ENCODE results near the gene SIRT2. TPM values are rescaled to one million over a fixed set of nuclear protein-coding genes. Genes with fewer than 3 reads are reported as not detected.

SIRT2 gene
- 100 to 1,000 TPM in 1 of 10 donors, 10 to 100 TPM in 9; 51.7 to 103 (median 72.6) TPM for total RNA-seq
- 10 to 100 TPM; 46.3 to 86.0 TPM for polyA plus RNA-seq
- long read RNA-seq, donor 1, transcript SIRT2-201 (16 exons, 2,070 nt) = minor isoform, 10 of 126 reads
- long read RNA-seq, donor 1, transcript SIRT2-204 (15 exons, 2,062 nt) = major isoform, 62 of 126 reads
- long read RNA-seq, donor 1, partial matches to known transcripts = 5 of 126 reads
- long read RNA-seq, donor 1, other reads (novel, unspliced or antisense) = 48 of 126 reads
- long read RNA-seq, donor 2, transcript SIRT2-201 (16 exons, 2,070 nt) = minor isoform, 25 of 206 reads
- long read RNA-seq, donor 2, transcript SIRT2-204 (15 exons, 2,062 nt) = major isoform, 81 of 206 reads
- long read RNA-seq, donor 2, transcript SIRT2-213 (13 exons, 2,539 nt) = minor isoform, 8 of 206 reads
- long read RNA-seq, donor 2, partial matches to known transcripts = 7 of 206 reads
- long read RNA-seq, donor 2, other reads (novel, unspliced or antisense) = 84 of 206 reads
- long read RNA-seq, donor 3, transcript SIRT2-201 (16 exons, 2,070 nt) = minor isoform, 23 of 204 reads
- long read RNA-seq, donor 3, transcript SIRT2-213 (13 exons, 2,539 nt) = minor isoform, 6 of 204 reads
- long read RNA-seq, donor 3, transcript SIRT2-204 (15 exons, 2,062 nt) = major isoform, 107 of 204 reads
- long read RNA-seq, donor 3, partial matches to known transcripts = 11 of 204 reads
- long read RNA-seq, donor 3, other reads (novel, unspliced or antisense) = 57 of 204 reads

DNA sequence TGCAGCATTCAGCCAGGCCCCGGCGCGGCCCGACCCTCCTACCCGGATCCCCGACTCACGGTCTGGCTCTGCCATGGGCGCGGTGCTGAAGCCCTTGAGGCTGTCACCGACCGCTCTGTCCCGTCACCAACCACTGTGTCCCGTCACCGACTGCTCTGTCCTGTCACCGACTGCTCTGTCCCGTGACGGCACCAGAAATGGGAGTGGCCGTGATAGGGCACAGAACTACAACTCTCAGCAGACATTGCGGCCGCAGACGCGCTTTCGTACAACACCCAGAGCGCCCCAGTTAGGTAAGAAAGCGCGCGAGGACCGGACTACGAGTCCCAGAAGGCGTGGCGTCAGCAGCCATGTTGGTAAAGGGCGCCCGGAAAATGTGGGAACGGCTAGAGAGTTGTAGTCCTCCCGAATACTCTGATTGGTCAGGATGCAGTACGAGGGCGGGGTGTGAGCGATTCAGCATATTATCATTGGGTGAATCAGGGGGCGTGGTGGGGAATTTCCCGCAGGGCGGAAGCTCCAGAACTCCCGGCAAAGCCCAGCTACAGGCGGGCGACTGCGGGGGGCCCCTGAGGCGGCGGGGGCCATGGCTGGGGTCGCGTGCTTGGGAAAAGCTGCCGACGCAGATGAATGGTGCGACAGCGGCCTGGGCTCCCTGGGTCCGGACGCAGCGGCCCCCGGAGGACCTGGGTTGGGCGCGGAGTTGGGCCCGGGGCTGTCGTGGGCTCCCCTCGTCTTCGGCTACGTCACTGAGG, at the start of gene SIRT2, which contains the start of gene NFKBIB:
Gene SIRT2, minus strand, starts transcription at position 172 of the 755 bp plus-strand sequence. Its CDS starts 97 bp downstream, at position 75.
Gene NFKBIB, plus strand, starts transcription at position 523 of the 755 bp plus-strand sequence. Its CDS starts 64 bp downstream, at position 587.
- WGBS, 2 donors = 0% methylated on average over 64 of the region's 64 CpGs
- intact Hi-C loops (cut with DNase I) = loop anchor here in 7 of 10 donors (1.0 to 10.0 kb wide), 6 partner anchors 47 to 275 kb away; partner anchors contain the start of gene HNRNPL (in 1 of the 7)
- peak; percentile 98 to 100 for DNase-seq

DNA sequence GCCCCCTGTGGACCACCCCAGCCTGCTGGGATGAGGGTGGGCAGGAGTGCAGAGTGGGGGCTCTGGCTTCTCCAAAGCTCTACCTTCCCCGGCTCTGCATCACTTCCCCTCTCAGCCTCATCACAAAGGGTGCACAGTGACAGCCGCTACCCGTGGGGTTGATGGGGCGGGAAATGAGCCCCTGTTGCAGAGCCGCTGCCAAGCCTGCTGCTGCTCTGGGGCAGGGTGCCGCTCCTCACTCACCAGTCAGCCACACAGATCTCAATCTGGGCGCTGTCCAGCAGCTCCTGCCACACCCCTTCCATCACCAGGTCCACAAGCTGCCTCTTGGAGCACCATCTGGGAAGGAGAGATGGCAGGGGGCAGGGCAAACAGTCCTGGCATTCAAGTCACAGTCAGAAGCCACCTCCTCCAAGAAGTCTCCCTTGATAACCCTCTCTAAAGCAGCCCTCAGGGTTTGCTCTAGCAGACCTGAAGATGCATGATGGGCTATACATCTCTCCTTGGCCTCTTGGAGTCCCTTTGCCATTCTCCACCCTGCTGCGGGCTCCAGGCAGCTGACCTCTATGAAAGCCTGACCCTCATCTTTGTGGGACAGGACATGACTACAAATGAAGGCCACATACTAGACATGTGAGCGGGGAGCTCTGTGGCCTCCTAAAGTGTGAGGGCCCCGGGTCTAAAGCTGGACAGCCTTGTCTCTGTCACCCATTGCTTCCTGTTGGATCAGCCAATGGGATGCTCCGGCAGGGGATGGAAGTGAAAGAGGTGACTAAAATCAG, 47.0 kb upstream of the SIRT2 start:
- peaks cover 0 to 4% (median 0%) of the 10 kb centered on the region in 9 donors for H3K36me3 ChIP-seq
- intact Hi-C loops (cut with DNase I) = no loop called here
- peaks cover 0 to 22% (median 4%) of the 10 kb centered on the region in 7 donors for H3K27me3 ChIP-seq
- H3K9me3 ChIP-seq = no peaks in the 10 kb centered on the region
- no peak overlapping the region for H3K4me3 ChIP-seq
- H3K27ac ChIP-seq = no peak overlapping the region
- 89% methylated on average over 11 of the region's 11 CpGs for WGBS, 2 donors
- no peak for ATAC-seq
- peaks cover 0 to 12% (median 8%) of the 10 kb centered on the region in 9 donors for H3K4me1 ChIP-seq
- DNase-seq = no peak
- TF ChIP-seq, protein P1, sequence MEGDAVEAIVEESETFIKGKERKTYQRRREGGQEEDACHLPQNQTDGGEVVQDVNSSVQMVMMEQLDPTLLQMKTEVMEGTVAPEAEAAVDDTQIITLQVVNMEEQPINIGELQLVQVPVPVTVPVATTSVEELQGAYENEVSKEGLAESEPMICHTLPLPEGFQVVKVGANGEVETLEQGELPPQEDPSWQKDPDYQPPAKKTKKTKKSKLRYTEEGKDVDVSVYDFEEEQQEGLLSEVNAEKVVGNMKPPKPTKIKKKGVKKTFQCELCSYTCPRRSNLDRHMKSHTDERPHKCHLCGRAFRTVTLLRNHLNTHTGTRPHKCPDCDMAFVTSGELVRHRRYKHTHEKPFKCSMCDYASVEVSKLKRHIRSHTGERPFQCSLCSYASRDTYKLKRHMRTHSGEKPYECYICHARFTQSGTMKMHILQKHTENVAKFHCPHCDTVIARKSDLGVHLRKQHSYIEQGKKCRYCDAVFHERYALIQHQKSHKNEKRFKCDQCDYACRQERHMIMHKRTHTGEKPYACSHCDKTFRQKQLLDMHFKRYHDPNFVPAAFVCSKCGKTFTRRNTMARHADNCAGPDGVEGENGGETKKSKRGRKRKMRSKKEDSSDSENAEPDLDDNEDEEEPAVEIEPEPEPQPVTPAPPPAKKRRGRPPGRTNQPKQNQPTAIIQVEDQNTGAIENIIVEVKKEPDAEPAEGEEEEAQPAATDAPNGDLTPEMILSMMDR (IDR thresholded peaks at IDR 0.05) = no peak

More for the DNA sequence above, at the start of gene SIRT2, which contains the start of gene NFKBIB:
- Histone ChIP-seq H3K4me1 (peaks cover 4 to 41% (median 34%) of the 10 kb centered on the region in 9 donors), H3K4me3 (peak within 1 kb of the TSS; percentile 64 to 90 (median 80)), H3K27ac (peak within 1 kb of the TSS; percentile 61 to 93 (median 90)), H3K27me3 (no peaks in the 10 kb centered on the region), H3K9me3 (peaks cover 0 to 5% (median 0%) of the 10 kb centered on the region in 11 donors), H3K36me3 (peaks cover 0 to 12% (median 0%) of the 10 kb centered on the region in 9 donors)
- TF ChIP-seq, protein P1 (IDR thresholded peaks at IDR 0.05) = peak in 1 of 9 donors; percentile 23
- ATAC-seq = peak; percentile 97 to 99 (median 98)

DNA sequence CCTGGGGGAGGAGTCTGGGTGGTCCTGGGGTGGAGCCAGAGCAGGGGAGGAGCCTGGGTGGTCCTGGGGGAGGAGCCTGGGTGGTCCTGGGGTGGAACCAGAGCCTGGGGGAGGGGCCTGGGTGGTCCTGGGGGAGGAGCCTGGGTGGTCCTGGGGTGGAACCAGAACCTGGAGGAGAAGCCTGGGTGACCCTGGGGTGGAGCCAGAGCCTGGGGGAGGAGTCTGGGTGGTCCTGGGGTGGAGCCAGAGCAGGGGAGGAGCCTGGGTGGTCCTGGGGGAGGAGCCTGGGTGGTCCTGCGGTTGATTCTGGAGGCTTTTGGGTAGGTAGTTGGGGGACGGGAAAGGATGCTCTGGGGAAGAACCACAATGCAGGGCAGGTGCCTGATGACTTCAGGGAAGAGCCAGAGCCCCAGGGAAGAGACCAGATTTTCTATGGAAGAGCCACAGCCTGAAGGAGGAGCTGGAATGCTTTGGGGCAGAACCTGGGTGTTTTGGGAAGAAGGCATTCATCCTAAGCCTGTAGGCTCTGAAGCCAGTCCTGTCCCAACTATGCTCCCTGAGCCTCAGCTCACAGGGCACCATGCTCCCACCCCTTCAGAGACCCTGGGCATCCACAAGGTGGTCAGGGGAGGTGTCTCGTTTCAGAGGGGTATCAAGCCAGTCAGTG, 46.3 kb upstream of the SIRT2 start:
- intact Hi-C loops (cut with DNase I) = no loop called here
- Histone ChIP-seq H3K27ac (no peak overlapping the region), H3K27me3 (peaks cover 0 to 15% (median 4%) of the 10 kb centered on the region in 7 donors), H3K9me3 (no peaks in the 10 kb centered on the region), H3K36me3 (peaks cover 0 to 4% (median 0%) of the 10 kb centered on the region in 9 donors), H3K4me3 (no peak overlapping the region), H3K4me1 (peaks cover 0 to 12% (median 8%) of the 10 kb centered on the region in 9 donors)
- ATAC-seq = no peak
- TF ChIP-seq, protein P1 (IDR thresholded peaks at IDR 0.05) = no peak
- no peak for DNase-seq
- WGBS, 2 donors = 91 to 94% methylated on average over 3 of the region's 3 CpGs

All from heart right ventricle (tissue), 16 donors.